AML-193 (cell line): ENCODE data around the gene KRT84.

Source experiments
- DNase-seq, 2 experiments: peaks; one replicate each; lab custom pipeline; 2025; lab: John Stamatoyannopoulos, UW

The KRT84 gene

GRCh38 chr12:52387859-52388258 is 2.4 kb upstream of the KRT84 start:
- DNase-seq: no peak

- no peak for DNase-seq
These were observed 2.1 kb downstream of the KRT84 start for GRCh38 chr12:52383331-52383730.

- DNase-seq: no peak
These were observed 2.6 kb downstream of the KRT84 start for GRCh38 chr12:52382854-52383253.

GRCh38 chr12:52381206-52381605 is 4.2 kb downstream of the KRT84 start:
- no peak for DNase-seq

- DNase-seq: peak in 1 of 2 experiments; percentile 30
These were observed 5.2 kb downstream of the KRT84 start for GRCh38 chr12:52380271-52380694.

- no peak for DNase-seq
These were observed 5.9 kb downstream of the KRT84 start for GRCh38 chr12:52379536-52379935.

GRCh38 chr12:52378091-52378490 is 7.4 kb downstream of the KRT84 start:
- no peak for DNase-seq

GRCh38 chr12:52377266-52377665 is 8.2 kb downstream of the KRT84 start:
- no peak for DNase-seq

GRCh38 chr12:52372216-52373154 is 13.0 kb downstream of the KRT84 start:
- DNase-seq: peak; percentile 55 to 65

- DNase-seq: no peak
These were observed 13.7 kb downstream of the KRT84 start for GRCh38 chr12:52371716-52372115.

GRCh38 chr12:52370926-52371608 is 14.4 kb downstream of the KRT84 start:
- no peak for DNase-seq

- DNase-seq: no peak
These were observed 15.6 kb downstream of the KRT84 start for GRCh38 chr12:52369809-52370208.

GRCh38 chr12:52369211-52369610 is 16.2 kb downstream of the KRT84 start:
- DNase-seq: no peak

GRCh38 chr12:52368508-52368907 is 16.9 kb downstream of the KRT84 start:
- DNase-seq: no peak

GRCh38 chr12:52367876-52368275 is 17.6 kb downstream of the KRT84 start:
- no peak for DNase-seq

GRCh38 chr12:52366738-52367485 is 18.5 kb downstream of the KRT84 start, which contains the start of gene KRT85:
TSS of gene KRT85 (minus strand) at chr12:52367481. CDS start at chr12:52367405, 76 bp downstream.
- DNase-seq: no peak

GRCh38 chr12:52364901-52365489 is 20.5 kb downstream of the KRT84 start:
- no peak for DNase-seq

GRCh38 chr12:52364061-52364460 is 21.4 kb downstream of the KRT84 start:
- DNase-seq: no peak

GRCh38 chr12:52363111-52363679 is 22.3 kb downstream of the KRT84 start:
- no peak for DNase-seq

GRCh38 chr12:52362118-52362726 is 23.2 kb downstream of the KRT84 start:
- DNase-seq: no peak

GRCh38 chr12:52361553-52361952 is 23.9 kb downstream of the KRT84 start:
- DNase-seq: no peak
